DND-41 (cell line): Measurements from ENCODE around the gene KLF13.

Source experiments
- ATAC-seq: fragments of 200-7000 bp; cut with Tn5 transposase; 3 replicates; pipeline ENCODE4 v1.9.1; 2021; ENCODE audit warnings: low read depth; ENCODE audit not compliant: insufficient read depth
- DNase-seq: peaks from one replicate; pipeline ENCODE4 v3.0.0-alpha.2; 2020
- H2AFZ ChIP-seq: 2 replicates; pipeline ENCODE4 v1.6.0; 2012; ENCODE audit warnings: low read depth, low read length
- H3K27ac ChIP-seq: 2 replicates; pipeline ENCODE4 v1.5.1; 2012; ENCODE audit warnings: low read length, inconsistent platforms
- H3K27me3 ChIP-seq: fragments of 200-600 bp; sonication (generic); 2 replicates; pipeline ENCODE4 v1.6.0; 2012; ENCODE audit warnings: low read length, mild to moderate bottlenecking, inconsistent platforms; ENCODE audit not compliant: insufficient read depth, poor library complexity
- H3K36me3 ChIP-seq: 2 replicates; pipeline ENCODE4 v1.5.1; 2012; ENCODE audit warnings: low read length, inconsistent platforms; ENCODE audit not compliant: insufficient read depth
- H3K4me1 ChIP-seq: 2 replicates; pipeline ENCODE4 v1.5.1; 2012; ENCODE audit warnings: mild to moderate bottlenecking, low read length; ENCODE audit not compliant: insufficient read depth
- H3K4me2 ChIP-seq: 2 replicates; pipeline ENCODE4 v1.6.0; 2012; ENCODE audit warnings: mild to moderate bottlenecking, moderate library complexity, low read length, inconsistent platforms; ENCODE audit not compliant: insufficient read depth
- H3K4me3 ChIP-seq, 2 experiments: fragments of 200-600 bp in 1 of 2; shearing (Covaris generic) in 1 of 2; 2 replicates each; pipeline ENCODE4 v1.5.1; 2012 to 2016; ENCODE audit warnings: inconsistent platforms in 2 of 2, low read length in 2 of 2, mild to moderate bottlenecking in 2 of 2, low read depth in 1 of 2, moderate library complexity in 1 of 2
- H3K79me2 ChIP-seq: 2 replicates; pipeline ENCODE4 v1.6.0; 2012; ENCODE audit warnings: low read length, inconsistent platforms; ENCODE audit not compliant: insufficient read depth
- H3K9ac ChIP-seq: 2 replicates; pipeline ENCODE4 v1.6.0; 2012; ENCODE audit warnings: low read depth, mild to moderate bottlenecking, inconsistent platforms, low read length, moderate library complexity
- H3K9me3 ChIP-seq: 2 replicates; pipeline ENCODE4 v1.5.1; 2012; ENCODE audit warnings: low read length, moderate library complexity, mild to moderate bottlenecking, inconsistent platforms; ENCODE audit not compliant: insufficient read depth, severe bottlenecking
- H4K20me1 ChIP-seq: 2 replicates; pipeline ENCODE4 v1.6.0; 2012; ENCODE audit warnings: low read length; ENCODE audit not compliant: insufficient read depth
- CTCF ChIP-seq: IDR thresholded peaks from 2 replicates; pipeline ENCODE4 v1.5.1; 2012; ENCODE audit warnings: borderline replicate concordance, low read length, moderate library complexity, mild to moderate bottlenecking; ENCODE audit not compliant: poor library complexity, severe bottlenecking; ENCODE audit errors: extremely low read depth
- EZH2 ChIP-seq: IDR thresholded peaks from 3 replicates; pipeline ENCODE4 v1.6.1; 2012; ENCODE audit warnings: borderline replicate concordance, low read depth, mild to moderate bottlenecking, moderate library complexity, low read length, inconsistent platforms; ENCODE audit not compliant: severe bottlenecking

The KLF13 gene

DNA sequence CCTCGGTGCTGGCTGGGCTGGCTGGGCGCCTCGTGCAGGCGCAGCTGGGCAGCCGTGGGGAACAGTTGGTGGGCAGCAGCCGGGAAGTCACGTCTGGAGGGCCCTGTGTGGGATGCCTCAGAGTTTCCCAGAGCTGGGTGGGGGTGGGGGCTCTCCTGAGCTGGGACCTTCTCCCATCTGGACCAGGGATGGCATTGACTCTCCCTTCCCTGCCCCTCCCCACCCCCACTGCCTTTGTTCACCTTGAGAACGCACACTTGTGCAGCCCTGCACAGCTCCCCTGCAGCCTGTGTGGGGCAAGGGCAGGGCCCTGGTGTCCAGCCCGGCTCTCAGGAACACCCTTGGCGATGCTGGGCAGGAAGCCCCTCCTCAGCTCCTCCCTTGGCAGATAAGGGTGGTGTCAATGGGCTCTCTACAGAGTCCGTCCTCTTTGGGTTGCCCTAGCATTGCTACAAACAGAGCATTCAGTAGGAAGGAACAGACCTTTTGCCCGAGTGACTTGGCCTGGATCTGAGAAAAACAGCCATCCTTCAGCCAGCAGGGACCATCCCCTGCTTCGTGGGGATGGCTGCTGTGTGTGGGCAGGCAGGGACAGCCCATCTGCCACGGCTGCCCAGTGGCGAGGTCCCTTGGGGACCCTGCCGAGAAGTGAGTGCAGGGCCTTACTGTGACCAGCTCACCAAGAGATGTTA, 25.5 kb upstream of the KLF13 start:
- Histone ChIP-seq H3K27me3 (no peaks in the 10 kb centered on the region), H3K79me2 (no peaks in the 10 kb centered on the region), H3K4me3 (no peak overlapping the region), H3K27ac (no peak overlapping the region), H3K9me3 (no peaks in the 10 kb centered on the region), H4K20me1 (no peaks in the 10 kb centered on the region), H3K4me2 (no peak overlapping the region), H3K4me1 (peaks cover 4% of the 10 kb centered on the region), H2AFZ (no peak overlapping the region), H3K36me3 (no peaks in the 10 kb centered on the region), H3K9ac (no peak overlapping the region)
- no peak for TF ChIP-seq EZH2
- no peak for ATAC-seq
- DNase-seq, result peak; percentile 2

DNA sequence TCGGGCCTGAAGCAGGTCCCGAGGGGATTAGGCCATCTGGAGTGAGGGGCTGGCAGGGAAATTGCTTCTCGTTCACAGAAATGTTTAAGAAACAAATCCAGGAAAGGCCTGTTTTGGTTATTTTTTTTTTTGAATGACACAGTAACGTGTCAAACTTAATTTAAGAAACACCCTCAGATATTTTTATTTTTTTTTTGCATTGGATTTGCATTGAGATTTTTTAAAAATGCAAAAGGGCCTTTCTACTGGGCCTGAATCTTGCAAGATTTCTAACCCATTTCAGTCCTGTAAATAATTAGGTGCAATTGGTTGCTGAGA, 25.0 kb upstream of the KLF13 start:
- no peaks in the 10 kb centered on the region for H3K27me3 ChIP-seq
- ATAC-seq, result no peak
- TF ChIP-seq EZH2, result no peak
- no peak for TF ChIP-seq CTCF
- no peak for DNase-seq
- no peak overlapping the region for H3K4me3 ChIP-seq
- no peak overlapping the region for H3K9ac ChIP-seq
- no peak overlapping the region for H2AFZ ChIP-seq
- H3K27ac ChIP-seq, result no peak overlapping the region
- H4K20me1 ChIP-seq, result no peaks in the 10 kb centered on the region
- H3K4me2 ChIP-seq, result no peak overlapping the region
- H3K79me2 ChIP-seq, result no peaks in the 10 kb centered on the region
- peaks cover 4% of the 10 kb centered on the region for H3K4me1 ChIP-seq
- H3K9me3 ChIP-seq, result no peaks in the 10 kb centered on the region
- H3K36me3 ChIP-seq, result no peaks in the 10 kb centered on the region

DNA sequence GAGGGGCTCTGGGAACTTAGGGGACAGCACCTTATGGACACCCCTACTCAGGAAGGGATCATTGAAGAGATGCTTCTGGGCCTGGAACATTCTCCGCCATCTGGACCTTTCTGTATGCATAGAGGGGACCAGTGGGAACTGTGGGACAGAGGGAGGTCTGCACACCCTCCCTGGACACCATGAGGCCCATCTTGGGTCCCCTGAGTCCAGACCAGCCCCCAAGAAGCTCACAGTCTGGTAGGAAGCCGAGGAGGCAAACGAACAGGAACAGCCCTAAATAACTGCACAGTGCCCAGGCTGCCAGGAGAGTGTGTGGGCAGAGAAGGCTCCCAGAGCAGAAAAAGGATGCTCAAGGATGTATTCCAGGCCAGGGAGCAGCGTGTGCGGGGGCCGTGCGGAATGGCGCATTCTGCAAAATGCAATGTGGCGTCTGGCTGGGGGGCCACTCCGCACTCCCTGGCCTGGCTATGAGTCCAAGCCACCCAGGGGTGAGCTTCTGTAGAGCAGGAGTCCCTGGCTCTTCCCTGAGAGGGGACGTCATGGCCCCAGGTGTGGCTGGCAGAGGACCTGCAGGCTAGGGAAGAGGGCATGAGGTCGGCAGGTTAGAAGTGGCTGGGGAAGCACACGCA, 24.5 kb upstream of the KLF13 start:
- H2AFZ ChIP-seq, result no peak overlapping the region
- ATAC-seq, result no peak
- H3K9ac ChIP-seq, result no peak overlapping the region
- H3K9me3 ChIP-seq, result no peaks in the 10 kb centered on the region
- H3K79me2 ChIP-seq, result no peaks in the 10 kb centered on the region
- no peaks in the 10 kb centered on the region for H3K36me3 ChIP-seq
- H3K4me2 ChIP-seq, result no peak overlapping the region
- H3K27ac ChIP-seq, result no peak overlapping the region
- H3K27me3 ChIP-seq, result no peaks in the 10 kb centered on the region
- peak; percentile 1 for DNase-seq
- H4K20me1 ChIP-seq, result no peaks in the 10 kb centered on the region
- H3K4me3 ChIP-seq, result no peak overlapping the region
- TF ChIP-seq EZH2 (no peak), CTCF (no peak)
- peaks cover 4% of the 10 kb centered on the region for H3K4me1 ChIP-seq

DNA sequence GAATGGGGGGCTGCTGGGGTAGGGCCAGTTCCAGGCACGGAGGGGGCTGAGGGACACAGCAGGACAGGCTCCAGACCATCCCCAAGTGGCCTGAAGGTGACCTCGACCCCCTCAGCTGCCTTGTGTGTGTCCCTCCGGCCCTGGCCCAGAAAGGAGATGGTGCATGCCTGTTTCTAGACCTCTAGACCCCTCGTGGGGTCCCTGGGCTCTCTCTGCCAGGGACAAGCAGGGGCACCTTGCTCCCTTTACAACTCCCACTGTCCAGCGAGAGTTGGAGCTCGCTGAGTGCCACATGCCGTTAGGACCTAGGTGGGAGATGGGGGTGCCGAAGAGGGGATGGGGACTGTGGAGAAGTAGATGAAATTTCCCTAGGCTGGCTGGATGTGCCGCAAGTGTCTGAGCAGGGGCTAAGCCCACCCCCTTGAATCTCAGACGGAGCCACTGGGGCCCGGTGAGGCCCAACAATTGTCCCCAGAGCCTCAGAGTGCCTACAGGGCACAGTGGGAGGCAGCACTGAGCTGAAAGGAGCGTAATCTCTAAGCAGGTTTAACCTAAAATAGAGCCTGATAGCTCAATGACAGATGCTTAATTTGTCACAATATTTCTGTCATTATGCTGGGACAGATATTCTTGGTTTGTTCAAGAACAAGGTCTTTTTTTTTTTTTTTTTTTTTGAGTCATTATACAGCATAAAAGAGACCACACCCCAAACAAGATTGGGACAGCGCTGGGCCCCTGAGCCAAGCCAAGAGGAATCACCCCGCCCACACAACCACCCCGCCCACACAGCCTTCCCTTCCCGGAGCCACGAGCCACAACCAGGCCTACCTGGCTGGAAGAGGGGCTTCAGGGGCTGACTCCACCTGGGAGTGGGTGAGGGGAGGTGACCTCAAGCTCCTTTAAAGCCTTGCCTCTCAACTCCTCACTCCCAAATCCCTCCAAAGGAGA, 23.6 kb upstream of the KLF13 start:
- no peak overlapping the region for H3K9ac ChIP-seq
- H3K9me3 ChIP-seq, result no peaks in the 10 kb centered on the region
- H3K27me3 ChIP-seq, result no peaks in the 10 kb centered on the region
- peaks cover 6% of the 10 kb centered on the region for H3K4me1 ChIP-seq
- H3K36me3 ChIP-seq, result no peaks in the 10 kb centered on the region
- ATAC-seq, result no peak
- H4K20me1 ChIP-seq, result no peaks in the 10 kb centered on the region
- no peak overlapping the region for H3K4me3 ChIP-seq
- H3K27ac ChIP-seq, result no peak overlapping the region
- H2AFZ ChIP-seq, result no peak overlapping the region
- no peak overlapping the region for H3K4me2 ChIP-seq
- DNase-seq, result peak; percentile 8
- no peaks in the 10 kb centered on the region for H3K79me2 ChIP-seq
- TF ChIP-seq EZH2 (no peak), CTCF (no peak)
